ENCODE results near the gene ITCH.

- TF ChIP-seq CTCF (conservative IDR thresholded peaks at IDR 0.05; ENCODE audit: low read length) (no peak), EZH2phosphoT487 (IDR thresholded peaks at IDR 0.05; ENCODE audit: borderline replicate concordance, low read depth, low read length) (no peak)
Measured at GRCh38 chr20:34350095-34350494, 13.0 kb upstream of the ITCH start.
